ENCODE measurements around the gene AIP. TPM values are rescaled to one million over a fixed set of nuclear protein-coding genes. Genes with fewer than 3 reads are reported as not detected.

Gene AIP
- total and polyA plus RNA-seq, 9 of the 15 experiments (the other 6 are each of a cell fraction or from before 2014, with no cell fraction given) = 5.2 to 92.5 (median 52.7) TPM

- TF ChIP-seq U2AF2 (optimal IDR thresholded peaks at IDR 0.05; ENCODE audit: low read depth, low read length) (no peak), CTCFL (IDR thresholded peaks at IDR 0.05; ENCODE audit: borderline replicate concordance, insufficient read depth, low read depth, low read length, poor library complexity, severe bottlenecking) (no peak), ZNF592 (IDR thresholded peaks at IDR 0.05) (no peak; the same call in 1 of the 2 replicates), ZNF436 (CRISPR knock-in tag; IDR thresholded peaks at IDR 0.05) (no peak), ILF3 (IDR thresholded peaks at IDR 0.05; ENCODE audit: borderline replicate concordance) (no peak), ZNF518B (CRISPR knock-in tag; IDR thresholded peaks at IDR 0.05) (no peak), THRA (IDR thresholded peaks at IDR 0.05) (no peak), PHF21A (IDR thresholded peaks at IDR 0.05; ENCODE audit: borderline replicate concordance, low read depth) (no peak), NCOR1 (IDR thresholded peaks at IDR 0.05) (no peak), MXD1 (CRISPR knock-in tag; IDR thresholded peaks at IDR 0.05; ENCODE audit: borderline replicate concordance, poor library complexity, severe bottlenecking) (no peak), SIN3A (IDR thresholded peaks at IDR 0.05; ENCODE audit: borderline replicate concordance in 2 of 2, control insufficient read depth in 1 of 2, low read depth in 2 of 2, low read length in 2 of 2) (no peak), ELK3 (CRISPR knock-in tag; IDR thresholded peaks at IDR 0.05) (no peak), FOXK1 (CRISPR knock-in tag; IDR thresholded peaks at IDR 0.05; ENCODE audit: borderline replicate concordance) (no peak), TGIF2 (CRISPR knock-in tag; IDR thresholded peaks at IDR 0.05) (no peak)
Observed at GRCh38 chr11:67469508-67469811, 13.4 kb upstream of the AIP start (continued).

All from K562 (cell line).